OCI-LY3 (cell line): ENCODE results near the gene FHOD3.

Source experiments
- H2AFZ ChIP-seq: fragments of 200-600, 300-600 bp; shearing (Covaris generic); 2 replicates; pipeline ENCODE4 v1.6.0; 2014; ENCODE audit warnings: antibody characterized with exemption, low read depth, low read length
- H3K27ac ChIP-seq: fragments of 200-600, 300-600 bp; sonication (generic); 2 replicates; pipeline ENCODE4 v1.5.1; 2014; ENCODE audit warnings: mild to moderate bottlenecking, low read length, moderate library complexity, mixed read lengths
- H3K27me3 ChIP-seq: fragments of 200-600, 300-600 bp; sonication (generic); 2 replicates; pipeline ENCODE4 v1.6.1; 2014; ENCODE audit warnings: low read depth, low read length, mixed read lengths
- H3K36me3 ChIP-seq: fragments of 200-600, 300-600 bp; sonication (generic); replicated peaks from 2 replicates; pipeline ENCODE3; 2014; ENCODE audit warnings: low read depth, low read length, mixed read lengths
- H3K4me1 ChIP-seq: fragments of 300-600, 200-600 bp; sonication (generic); 2 replicates; pipeline ENCODE4 v1.6.1; 2014; ENCODE audit warnings: low read length, mixed read lengths
- H3K4me2 ChIP-seq: fragments of 200-600, 300-600 bp; sonication (generic); 2 replicates; pipeline ENCODE4 v1.6.1; 2014; ENCODE audit warnings: low read length, mixed read lengths
- H3K4me3 ChIP-seq: fragments of 300-600, 200-600 bp; sonication (generic); 2 replicates; pipeline ENCODE4 v1.5.1; 2014; ENCODE audit warnings: antibody characterized with exemption, mild to moderate bottlenecking, low read length, moderate library complexity
- H3K79me2 ChIP-seq: fragments of 300-600, 200-600 bp; shearing (Covaris generic); 2 replicates; pipeline ENCODE4 v1.6.1; 2014; ENCODE audit warnings: mild to moderate bottlenecking, low read length, mixed read lengths
- H3K9ac ChIP-seq: fragments of 300-600, 200-600 bp; shearing (Covaris generic); 2 replicates; pipeline ENCODE4 v1.6.0; 2014; ENCODE audit warnings: mild to moderate bottlenecking, low read length, moderate library complexity
- H3K9me3 ChIP-seq: fragments of 200-600, 300-600 bp; shearing (Covaris generic); 2 replicates; pipeline ENCODE4 v1.6.1; 2014; ENCODE audit warnings: low read length, mixed read lengths; ENCODE audit not compliant: insufficient read depth
- H4K20me1 ChIP-seq: fragments of 200-600, 300-600 bp; sonication (generic); 2 replicates; pipeline ENCODE4 v1.6.1; 2016; ENCODE audit warnings: low read length, mixed read lengths; ENCODE audit not compliant: insufficient read depth
- CTCF ChIP-seq: fragments of 200-600, 300-600 bp; sonication (generic); IDR thresholded peaks from 2 replicates; pipeline ENCODE4 v1.5.1; 2014; ENCODE audit warnings: antibody characterized with exemption, low read length, low read depth
- EZH2phosphoT487 ChIP-seq: fragments of 200-600 bp; shearing (Covaris generic); IDR thresholded peaks from 2 replicates; pipeline ENCODE4 v1.6.1; 2018; ENCODE audit warnings: antibody characterized with exemption, mixed run types, low read depth

The FHOD3 gene

GRCh38 chr18:36782710-36783109, 485.2 kb downstream of the FHOD3 start:
- H2AFZ ChIP-seq = no peak overlapping the region
- H3K9me3 ChIP-seq = no peaks in the 10 kb centered on the region
- no peak overlapping the region for H3K4me2 ChIP-seq
- no peak overlapping the region for H3K27ac ChIP-seq
- no peaks in the 10 kb centered on the region for H4K20me1 ChIP-seq
- H3K4me1 ChIP-seq = no peaks in the 10 kb centered on the region
- H3K79me2 ChIP-seq = no peaks in the 10 kb centered on the region
- H3K4me3 ChIP-seq = no peak overlapping the region
- H3K27me3 ChIP-seq = no peaks in the 10 kb centered on the region
- H3K36me3 ChIP-seq = no peaks in the 10 kb centered on the region
- H3K9ac ChIP-seq = no peak overlapping the region
- TF ChIP-seq CTCF (no peak), EZH2phosphoT487 (no peak)

GRCh38 chr18:36783792-36784191, 486.3 kb downstream of the FHOD3 start:
- H3K36me3 ChIP-seq = peaks cover 4% of the 10 kb centered on the region
- H3K4me1 ChIP-seq = no peaks in the 10 kb centered on the region
- H3K79me2 ChIP-seq = no peaks in the 10 kb centered on the region
- H4K20me1 ChIP-seq = no peaks in the 10 kb centered on the region
- no peak overlapping the region for H2AFZ ChIP-seq
- no peak overlapping the region for H3K4me3 ChIP-seq
- TF ChIP-seq EZH2phosphoT487 (no peak), CTCF (no peak)
- H3K9ac ChIP-seq = no peak overlapping the region
- H3K27ac ChIP-seq = no peak overlapping the region
- no peak overlapping the region for H3K4me2 ChIP-seq
- H3K9me3 ChIP-seq = no peaks in the 10 kb centered on the region
- no peaks in the 10 kb centered on the region for H3K27me3 ChIP-seq

GRCh38 chr18:36786686-36787085, 489.2 kb downstream of the FHOD3 start:
- TF ChIP-seq EZH2phosphoT487 = no peak
- TF ChIP-seq CTCF = no peak
- H3K79me2 ChIP-seq = no peaks in the 10 kb centered on the region
- H3K36me3 ChIP-seq = peaks cover 19% of the 10 kb centered on the region
- H3K4me1 ChIP-seq = no peaks in the 10 kb centered on the region
- no peak overlapping the region for H3K27ac ChIP-seq
- no peaks in the 10 kb centered on the region for H3K9me3 ChIP-seq
- no peak overlapping the region for H3K9ac ChIP-seq
- H3K4me3 ChIP-seq = no peak overlapping the region
- no peak overlapping the region for H2AFZ ChIP-seq
- H3K4me2 ChIP-seq = no peak overlapping the region
- no peaks in the 10 kb centered on the region for H3K27me3 ChIP-seq
- no peaks in the 10 kb centered on the region for H4K20me1 ChIP-seq

GRCh38 chr18:36792634-36793283, 495.2 kb downstream of the FHOD3 start:
- TF ChIP-seq EZH2phosphoT487 = no peak
- no peak for TF ChIP-seq CTCF
- Histone ChIP-seq H3K27me3 (no peaks in the 10 kb centered on the region), H3K4me3 (no peak overlapping the region), H3K27ac (no peak overlapping the region), H3K36me3 (peaks cover 53% of the 10 kb centered on the region), H3K4me2 (no peak overlapping the region), H2AFZ (no peak overlapping the region), H3K9me3 (no peaks in the 10 kb centered on the region), H3K9ac (no peak overlapping the region), H3K79me2 (no peaks in the 10 kb centered on the region), H4K20me1 (no peaks in the 10 kb centered on the region), H3K4me1 (no peaks in the 10 kb centered on the region)
